Measurements from ENCODE around the gene R3HDM4. TPM values are rescaled to one million over a fixed set of nuclear protein-coding genes. Genes with fewer than 3 reads are reported as not detected.

R3HDM4 gene
- total and polyA plus RNA-seq, 10 of the 15 experiments (the other 5 are each of a cell fraction or from before 2014, with no cell fraction given) = 1.3 to 65.8 (median 27.7) TPM

DNA sequence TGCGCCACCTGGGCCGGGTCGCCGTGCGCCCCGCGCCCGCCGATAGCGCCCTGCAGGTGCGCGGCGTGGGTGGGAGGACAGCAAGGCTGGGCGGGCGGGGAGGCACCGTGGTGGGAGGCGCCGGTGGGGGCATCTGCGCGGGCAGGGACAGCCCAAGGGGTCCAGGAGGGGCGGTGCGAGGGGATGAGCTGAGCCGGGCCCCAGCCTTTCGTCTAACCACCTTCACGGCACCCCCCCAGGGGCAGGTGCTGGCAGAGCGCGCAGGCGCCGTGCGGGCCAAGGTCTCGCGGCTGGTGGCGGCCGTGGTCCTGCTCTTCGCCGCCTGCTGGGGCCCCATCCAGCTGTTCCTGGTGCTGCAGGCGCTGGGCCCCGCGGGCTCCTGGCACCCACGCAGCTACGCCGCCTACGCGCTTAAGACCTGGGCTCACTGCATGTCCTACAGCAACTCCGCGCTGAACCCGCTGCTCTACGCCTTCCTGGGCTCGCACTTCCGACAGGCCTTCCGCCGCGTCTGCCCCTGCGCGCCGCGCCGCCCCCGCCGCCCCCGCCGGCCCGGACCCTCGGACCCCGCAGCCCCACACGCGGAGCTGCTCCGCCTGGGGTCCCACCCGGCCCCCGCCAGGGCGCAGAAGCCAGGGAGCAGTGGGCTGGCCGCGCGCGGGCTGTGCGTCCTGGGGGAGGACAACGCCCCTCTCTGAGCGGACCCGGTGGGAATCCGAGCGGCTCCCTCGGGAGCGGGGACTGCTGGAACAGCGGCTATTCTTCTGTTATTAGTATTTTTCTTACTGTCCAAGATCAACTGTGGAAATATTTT is 7.2 kb upstream of the R3HDM4 start (continued):
- TF ChIP-seq NRF1 (conservative IDR thresholded peaks at IDR 0.05; ENCODE audit: low read depth, low read length) (0 out of 2 replicates have a peak, but pooled peaks have one; percentile 19), CREM (IDR thresholded peaks at IDR 0.05; ENCODE audit: low read depth) (no peak), SMAD5 (IDR thresholded peaks at IDR 0.05; ENCODE audit: low read depth) (no peak), NFYB (IDR thresholded peaks at IDR 0.05; ENCODE audit: insufficient read depth, low read depth, low read length) (no peak), CHD2 (IDR thresholded peaks at IDR 0.05; ENCODE audit: borderline replicate concordance, low read depth, low read length) (no peak), SPI1 (IDR thresholded peaks at IDR 0.05; ENCODE audit: borderline replicate concordance, insufficient read depth, low read depth, low read length) (no peak), ESRRA (IDR thresholded peaks at IDR 0.05; ENCODE audit: low read length) (no peak), IKZF2 (IDR thresholded peaks at IDR 0.05) (peak; percentile 53 to 61; a peak in 2 of 4 replicates), YY1 (IDR thresholded peaks at IDR 0.05; ENCODE audit: low read depth, low read length) (0 out of 2 replicates have a peak, but pooled peaks have one; percentile 12), IKZF1 (conservative IDR thresholded peaks at IDR 0.05) (peak; percentile 80; the same call in 1 of the 2 replicates), GATAD2B (conservative IDR thresholded peaks at IDR 0.05; ENCODE audit: low read depth) (peak; percentile 42; the same call in 1 of the 2 replicates), LARP7 (IDR thresholded peaks at IDR 0.05) (no peak), MEF2B (IDR thresholded peaks at IDR 0.05; ENCODE audit: partially characterized antibody, poor library complexity, severe bottlenecking) (peak; percentile 50), ELK1 (IDR thresholded peaks at IDR 0.05; ENCODE audit: low read depth, low read length) (no peak), HDGF (IDR thresholded peaks at IDR 0.05) (no peak), USF2 (IDR thresholded peaks at IDR 0.05; ENCODE audit: borderline replicate concordance, low read depth, low read length) (no peak), RAD51 (IDR thresholded peaks at IDR 0.05) (no peak), MTA2 (IDR thresholded peaks at IDR 0.05; ENCODE audit: low read depth) (no peak), ZSCAN29 (IDR thresholded peaks at IDR 0.05) (no peak), MYB (IDR thresholded peaks at IDR 0.05; ENCODE audit: borderline replicate concordance, low read depth, low read length) (no peak), RUNX3 (IDR thresholded peaks at IDR 0.05; ENCODE audit: low read length) (no peak)
- TF ChIP-seq, protein P1, sequence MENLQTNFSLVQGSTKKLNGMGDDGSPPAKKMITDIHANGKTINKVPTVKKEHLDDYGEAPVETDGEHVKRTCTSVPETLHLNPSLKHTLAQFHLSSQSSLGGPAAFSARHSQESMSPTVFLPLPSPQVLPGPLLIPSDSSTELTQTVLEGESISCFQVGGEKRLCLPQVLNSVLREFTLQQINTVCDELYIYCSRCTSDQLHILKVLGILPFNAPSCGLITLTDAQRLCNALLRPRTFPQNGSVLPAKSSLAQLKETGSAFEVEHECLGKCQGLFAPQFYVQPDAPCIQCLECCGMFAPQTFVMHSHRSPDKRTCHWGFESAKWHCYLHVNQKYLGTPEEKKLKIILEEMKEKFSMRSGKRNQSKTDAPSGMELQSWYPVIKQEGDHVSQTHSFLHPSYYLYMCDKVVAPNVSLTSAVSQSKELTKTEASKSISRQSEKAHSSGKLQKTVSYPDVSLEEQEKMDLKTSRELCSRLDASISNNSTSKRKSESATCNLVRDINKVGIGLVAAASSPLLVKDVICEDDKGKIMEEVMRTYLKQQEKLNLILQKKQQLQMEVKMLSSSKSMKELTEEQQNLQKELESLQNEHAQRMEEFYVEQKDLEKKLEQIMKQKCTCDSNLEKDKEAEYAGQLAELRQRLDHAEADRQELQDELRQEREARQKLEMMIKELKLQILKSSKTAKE (IDR thresholded peaks at IDR 0.05; ENCODE audit: low read depth, poor library complexity, severe bottlenecking) = no peak
- TF ChIP-seq, protein P2, sequence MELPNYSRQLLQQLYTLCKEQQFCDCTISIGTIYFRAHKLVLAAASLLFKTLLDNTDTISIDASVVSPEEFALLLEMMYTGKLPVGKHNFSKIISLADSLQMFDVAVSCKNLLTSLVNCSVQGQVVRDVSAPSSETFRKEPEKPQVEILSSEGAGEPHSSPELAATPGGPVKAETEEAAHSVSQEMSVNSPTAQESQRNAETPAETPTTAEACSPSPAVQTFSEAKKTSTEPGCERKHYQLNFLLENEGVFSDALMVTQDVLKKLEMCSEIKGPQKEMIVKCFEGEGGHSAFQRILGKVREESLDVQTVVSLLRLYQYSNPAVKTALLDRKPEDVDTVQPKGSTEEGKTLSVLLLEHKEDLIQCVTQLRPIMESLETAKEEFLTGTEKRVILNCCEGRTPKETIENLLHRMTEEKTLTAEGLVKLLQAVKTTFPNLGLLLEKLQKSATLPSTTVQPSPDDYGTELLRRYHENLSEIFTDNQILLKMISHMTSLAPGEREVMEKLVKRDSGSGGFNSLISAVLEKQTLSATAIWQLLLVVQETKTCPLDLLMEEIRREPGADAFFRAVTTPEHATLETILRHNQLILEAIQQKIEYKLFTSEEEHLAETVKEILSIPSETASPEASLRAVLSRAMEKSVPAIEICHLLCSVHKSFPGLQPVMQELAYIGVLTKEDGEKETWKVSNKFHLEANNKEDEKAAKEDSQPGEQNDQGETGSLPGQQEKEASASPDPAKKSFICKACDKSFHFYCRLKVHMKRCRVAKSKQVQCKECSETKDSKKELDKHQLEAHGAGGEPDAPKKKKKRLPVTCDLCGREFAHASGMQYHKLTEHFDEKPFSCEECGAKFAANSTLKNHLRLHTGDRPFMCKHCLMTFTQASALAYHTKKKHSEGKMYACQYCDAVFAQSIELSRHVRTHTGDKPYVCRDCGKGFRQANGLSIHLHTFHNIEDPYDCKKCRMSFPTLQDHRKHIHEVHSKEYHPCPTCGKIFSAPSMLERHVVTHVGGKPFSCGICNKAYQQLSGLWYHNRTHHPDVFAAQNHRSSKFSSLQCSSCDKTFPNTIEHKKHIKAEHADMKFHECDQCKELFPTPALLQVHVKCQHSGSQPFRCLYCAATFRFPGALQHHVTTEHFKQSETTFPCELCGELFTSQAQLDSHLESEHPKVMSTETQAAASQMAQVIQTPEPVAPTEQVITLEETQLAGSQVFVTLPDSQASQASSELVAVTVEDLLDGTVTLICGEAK (IDR thresholded peaks at IDR 0.05; ENCODE audit: borderline replicate concordance) = no peak

All from GM12878 (cell line).